HCT116 (cell line): ENCODE data around the gene TRIM4. TPM values are rescaled to one million over a fixed set of nuclear protein-coding genes. Genes with fewer than 3 reads are reported as not detected.
A peak's percentile ranks its signal among the peaks of the same experiment; 100 is the strongest.
"Not testable (repeated sequence)": the region's sequence is repeated elsewhere in the genome, so short reads cannot be mapped to it uniquely, and the experiment has no call there.

Experiments
- ATAC-seq: fragments of 200-7000 bp; cut with Tn5 transposase; 2 replicates; pipeline ENCODE4 v1.9.1; 2020; ENCODE audit warnings: mild to moderate bottlenecking, moderate library complexity
- BruUV-seq: library from RNA; stranded (reverse); fragments of 400-500 nt; replicated peaks from 2 replicates; lab custom pipeline; 2021; lab: Mats Ljungman, UMichigan
- CTCF ChIA-PET: fragments of 300-600 bp; sonication (Branson Sonifier 250); formaldehyde crosslinking; loops from one replicate; lab custom pipeline; 2021; ENCODE audit warnings: antibody characterized with exemption; lab: Charles Lee
- POLR2A ChIA-PET: fragments of 300-600, 350-600 bp; sonication (Branson Sonifier 250); formaldehyde crosslinking; loops from one replicate; lab custom pipeline; 2021; ENCODE audit warnings: antibody characterized with exemption; lab: Charles Lee
- RAD21 ChIA-PET, 2 experiments: fragments of 300-600 bp; sonication (Branson Sonifier 250); formaldehyde crosslinking; loops; one replicate each; lab custom pipeline; 2023; ENCODE audit warnings: low total read pairs in 2 of 2; ENCODE audit not compliant: uncharacterized antibody in 2 of 2, unreplicated experiment in 2 of 2, low non-redundant PET in 1 of 2; lab: Charles Lee
- DNase-seq: peaks from one replicate; pipeline ENCODE4 v3.0.0-alpha.2; 2010; ENCODE audit warnings: low read depth, low spot score
- H2AFZ ChIP-seq: fragments of 200-600 bp; shearing (Covaris generic), sonication (generic); 2 replicates; pipeline ENCODE4 v1.6.1; 2017; ENCODE audit warnings: low read depth, mixed run types, mixed read lengths, antibody characterized with exemption, low read length; ENCODE audit not compliant: poor library complexity, severe bottlenecking
- H3K27ac ChIP-seq: 2 replicates; pipeline ENCODE4 v1.5.1; 2012; ENCODE audit warnings: low read depth, low read length
- H3K27me3 ChIP-seq: fragments of 200-600 bp; sonication (generic); 2 replicates; pipeline ENCODE4 v1.6.1; 2016; ENCODE audit warnings: mixed run types, low read length, mixed read lengths; ENCODE audit not compliant: insufficient read depth
- H3K36me3 ChIP-seq, 2 experiments: fragments of 200-500 bp in 1 of 2; fragments of 200-600 bp in 1 of 2; sonication (Bioruptor generic) in 1 of 2; sonication (generic) in 1 of 2; 2 replicates each; pipeline versions ENCODE4 v1.5.1 to v1.6.1; 2014 to 2016; ENCODE audit warnings: low read length in 2 of 2, inconsistent platforms in 1 of 2, mixed read lengths in 1 of 2, mixed run types in 1 of 2; ENCODE audit not compliant: insufficient read depth in 2 of 2, control insufficient read depth in 1 of 2
- H3K4me1 ChIP-seq, 2 experiments: fragments of 200-600 bp in 1 of 2; sonication (generic) in 1 of 2; 2 replicates each; pipeline versions ENCODE4 v1.5.1 to v1.6.1; 2012 to 2017; ENCODE audit warnings: low read length in 2 of 2, inconsistent platforms in 1 of 2, mild to moderate bottlenecking in 1 of 2, mixed read lengths in 1 of 2, mixed run types in 1 of 2, moderate library complexity in 1 of 2; ENCODE audit not compliant: insufficient read depth in 2 of 2, control insufficient read depth in 1 of 2
- H3K4me2 ChIP-seq: fragments of 200-600 bp; sonication (generic); 2 replicates; pipeline ENCODE4 v1.6.1; 2017; ENCODE audit warnings: mixed run types, low read length, mixed read lengths
- H3K4me3 ChIP-seq, 2 experiments: fragments of 200-600 bp in 1 of 2; sonication (generic) in 1 of 2; replicated peaks in 1 of 2; 2 replicates each; pipeline ENCODE4 v1.5.1; 2011 to 2016; ENCODE audit warnings: low read length in 2 of 2, control low read depth in 1 of 2, low read depth in 1 of 2, mild to moderate bottlenecking in 1 of 2, mixed read lengths in 1 of 2, mixed run types in 1 of 2
- H3K79me2 ChIP-seq: fragments of 200-600 bp; sonication (generic); 2 replicates; pipeline ENCODE4 v1.6.1; 2017; ENCODE audit warnings: mild to moderate bottlenecking, mixed run types, low read length, moderate library complexity, mixed read lengths; ENCODE audit not compliant: insufficient read depth
- H3K9ac ChIP-seq: fragments of 200-600 bp; sonication (generic); 2 replicates; pipeline ENCODE4 v1.6.1; 2016; ENCODE audit warnings: low read length, mixed read lengths
- H3K9me2 ChIP-seq: fragments of 200-600 bp; sonication (generic), shearing (Covaris generic); 2 replicates; pipeline ENCODE4 v1.6.1; 2017; ENCODE audit warnings: mixed run types, mild to moderate bottlenecking, moderate library complexity; ENCODE audit not compliant: insufficient read depth
- H3K9me3 ChIP-seq, 2 experiments: fragments of 200-500 bp in 1 of 2; fragments of 200-600 bp in 1 of 2; sonication (Bioruptor generic) in 1 of 2; sonication (generic) in 1 of 2; 2 replicates each; pipeline ENCODE4 v1.6.1; 2014 to 2017; ENCODE audit warnings: low read length in 2 of 2, mixed read lengths in 2 of 2, inconsistent platforms in 1 of 2, low read depth in 1 of 2, mild to moderate bottlenecking in 1 of 2, mixed run types in 1 of 2, moderate library complexity in 1 of 2; ENCODE audit not compliant: control insufficient read depth in 1 of 2, insufficient read depth in 1 of 2
- H4K20me1 ChIP-seq: fragments of 200-600 bp; sonication (generic), shearing (Covaris generic); 2 replicates; pipeline ENCODE4 v1.6.1; 2017; ENCODE audit warnings: mixed run types, mild to moderate bottlenecking, moderate library complexity; ENCODE audit not compliant: insufficient read depth
- EZH2 ChIP-seq: fragments of 200-600 bp; sonication (generic); IDR thresholded peaks from 2 replicates; pipeline ENCODE4 v1.6.1; 2017; ENCODE audit warnings: antibody characterized with exemption, mixed run types
- EZH2phosphoT487 ChIP-seq: fragments of 200-600 bp; IDR thresholded peaks from 2 replicates; pipeline ENCODE4 v1.6.1; 2018; ENCODE audit warnings: antibody characterized with exemption, borderline replicate concordance
- FOSL1 ChIP-seq: IDR thresholded peaks from 2 replicates; pipeline ENCODE4 v1.6.1; 2012; ENCODE audit warnings: low read depth
- JUND ChIP-seq: IDR thresholded peaks from 2 replicates; pipeline ENCODE4 v1.6.1; 2012
- POLR2AphosphoS5 ChIP-seq: IDR thresholded peaks from 2 replicates; pipeline ENCODE4 v1.6.1; 2011; ENCODE audit warnings: mild to moderate bottlenecking, low read depth, low read length, moderate library complexity
- YY1 ChIP-seq: IDR thresholded peaks from 2 replicates; pipeline ENCODE4 v1.6.1; 2011; ENCODE audit warnings: low read length, low read depth, moderate library complexity, mild to moderate bottlenecking; ENCODE audit not compliant: insufficient replicate concordance; ENCODE audit errors: extremely low read depth
- ZFX ChIP-seq: fragments of 450-650 bp; IDR thresholded peaks from 2 replicates; pipeline ENCODE4 v1.6.1; 2017
- intact Hi-C: fragments of 100-400 bp; cut with micrococcal nuclease; formaldehyde crosslinking; loops from 2 replicates; pipeline ENCODE4 v1.10.0; 2022
- total RNA-seq: library from RNA; stranded (reverse); gene quantifications from one replicate; pipeline ENCODE4 v1.2.1, GENCODE V29; 2021; ENCODE audit not compliant: unreplicated experiment
- TF ChIP-seq, protein P1 (sequence below): IDR thresholded peaks from 2 replicates; pipeline ENCODE4 v1.6.1; 2012; ENCODE audit warnings: low read depth

TRIM4 gene
- total RNA-seq, 1 experiment from 2014 or later, result 25.1 TPM

DNA sequence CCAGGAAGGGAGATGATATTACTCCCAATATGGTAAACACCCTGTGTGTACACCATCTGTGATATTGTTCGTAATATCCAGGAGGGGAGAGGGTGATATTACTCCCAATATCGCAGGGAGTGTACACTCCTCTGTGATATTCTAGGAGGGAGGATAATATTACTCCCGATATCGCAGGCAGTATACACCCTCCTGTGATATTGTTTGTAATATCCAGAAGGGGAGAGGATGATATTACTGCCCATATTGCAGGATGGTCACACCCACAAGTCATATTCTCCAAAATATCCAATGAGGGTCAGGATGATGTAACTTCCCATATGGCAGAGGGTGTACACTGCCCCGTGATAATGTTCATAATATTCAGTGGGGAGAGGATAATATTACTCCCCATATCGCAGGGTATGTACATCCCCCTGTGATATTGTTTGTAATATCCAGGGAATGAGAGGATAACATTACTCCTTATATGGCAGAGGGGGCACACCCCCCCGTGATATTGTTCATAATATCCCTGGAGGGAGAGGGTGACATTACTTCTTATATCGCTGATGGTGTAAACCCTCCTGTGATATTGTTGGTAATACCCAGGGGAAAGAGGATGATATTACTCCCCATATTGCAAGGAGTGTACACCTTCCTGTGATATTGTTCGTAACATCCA is 39.4 kb upstream of the TRIM4 start:
- intact Hi-C loops, result no loop called here
- Histone ChIP-seq H3K9ac (no peak overlapping the region), H3K4me2 (no peak overlapping the region), H3K27me3 (peaks cover 7% of the 10 kb centered on the region; the same call in 1 of the 2 replicates), H3K4me3 (no peak overlapping the region), H3K9me3 (no peaks in the 10 kb centered on the region), H3K9me2 (no peaks in the 10 kb centered on the region), H2AFZ (no peak overlapping the region), H3K27ac (no peak overlapping the region), H3K4me1 (peaks cover 0 to 12% of the 10 kb centered on the region in 2 experiments; a peak in 2 of 4 replicates), H4K20me1 (no peaks in the 10 kb centered on the region), H3K36me3 (no peaks in the 10 kb centered on the region), H3K79me2 (no peaks in the 10 kb centered on the region)
- POLR2A ChIA-PET, result no interaction called here
- DNase-seq, result no peak
- CTCF ChIA-PET, result no interaction called here
- no peak for ATAC-seq
- no TSS peak for BruUV-seq
- RAD21 ChIA-PET, result no interaction called here
- TF ChIP-seq YY1 (no peak), POLR2AphosphoS5 (no peak), JUND (no peak), EZH2phosphoT487 (no peak), EZH2 (no peak)
- TF ChIP-seq, all 23 proteins: peak for 0

DNA sequence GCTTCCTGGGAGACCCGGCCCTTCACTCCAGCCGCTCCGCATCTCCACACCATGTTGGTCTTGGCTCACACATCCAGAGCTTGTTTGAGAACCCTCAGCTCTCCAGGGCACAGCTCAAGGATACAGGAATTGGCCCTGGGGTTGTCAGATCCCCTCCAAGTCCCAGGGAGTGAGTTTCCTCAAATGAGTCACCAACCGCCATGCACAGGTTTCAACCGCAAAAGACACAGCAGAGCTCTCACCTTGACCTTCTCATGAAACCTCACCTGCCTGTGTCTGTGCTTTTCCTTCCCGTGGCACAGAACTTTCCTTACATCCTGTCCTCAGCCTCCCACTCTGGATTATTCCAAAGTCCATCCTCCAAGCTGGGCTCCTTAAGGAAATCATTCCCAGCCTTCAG is 35.9 kb upstream of the TRIM4 start:
- ATAC-seq, result 0 out of 2 replicates have a peak, but pooled peaks have one; percentile 54
- peak overlapping the region; percentile 33 for H3K4me2 ChIP-seq
- no peaks in the 10 kb centered on the region for H4K20me1 ChIP-seq
- POLR2A ChIA-PET, result interaction anchor here (1.0 kb wide), 1 partner anchor 36 kb away, joined by 3 read pairs; the partner anchor contains the start of gene TRIM4
- CTCF ChIA-PET, result interaction anchor here (1.0 kb wide), 1 partner anchor 25 kb away, joined by 5 read pairs; no protein-coding TSS in a partner anchor
- H3K4me1 ChIP-seq, result peaks cover 0 to 14% of the 10 kb centered on the region in 2 experiments; a peak in 2 of 4 replicates
- H3K4me3 ChIP-seq, result no peak overlapping the region
- BruUV-seq, result no TSS peak
- RAD21 ChIA-PET, result interaction anchor here in 1 of 2 experiments (0.7 kb wide), 1 partner anchor 26 kb away, joined by 3 read pairs; the partner anchor contains the start of gene GJC3
- H3K36me3 ChIP-seq, result no peaks in the 10 kb centered on the region
- H3K79me2 ChIP-seq, result no peaks in the 10 kb centered on the region
- H3K9me2 ChIP-seq, result no peaks in the 10 kb centered on the region
- no peak overlapping the region for H3K9ac ChIP-seq
- DNase-seq, result peak; percentile 21
- H3K27ac ChIP-seq, result no peak overlapping the region
- no peak overlapping the region for H2AFZ ChIP-seq
- H3K27me3 ChIP-seq, result no peaks in the 10 kb centered on the region
- intact Hi-C loops, result no loop called here
- no peaks in the 10 kb centered on the region for H3K9me3 ChIP-seq
- TF ChIP-seq JUND (peak; percentile 52), FOSL1 (peak; percentile 43), ZFX (no peak), POLR2AphosphoS5 (no peak)
- TF ChIP-seq, protein P1, sequence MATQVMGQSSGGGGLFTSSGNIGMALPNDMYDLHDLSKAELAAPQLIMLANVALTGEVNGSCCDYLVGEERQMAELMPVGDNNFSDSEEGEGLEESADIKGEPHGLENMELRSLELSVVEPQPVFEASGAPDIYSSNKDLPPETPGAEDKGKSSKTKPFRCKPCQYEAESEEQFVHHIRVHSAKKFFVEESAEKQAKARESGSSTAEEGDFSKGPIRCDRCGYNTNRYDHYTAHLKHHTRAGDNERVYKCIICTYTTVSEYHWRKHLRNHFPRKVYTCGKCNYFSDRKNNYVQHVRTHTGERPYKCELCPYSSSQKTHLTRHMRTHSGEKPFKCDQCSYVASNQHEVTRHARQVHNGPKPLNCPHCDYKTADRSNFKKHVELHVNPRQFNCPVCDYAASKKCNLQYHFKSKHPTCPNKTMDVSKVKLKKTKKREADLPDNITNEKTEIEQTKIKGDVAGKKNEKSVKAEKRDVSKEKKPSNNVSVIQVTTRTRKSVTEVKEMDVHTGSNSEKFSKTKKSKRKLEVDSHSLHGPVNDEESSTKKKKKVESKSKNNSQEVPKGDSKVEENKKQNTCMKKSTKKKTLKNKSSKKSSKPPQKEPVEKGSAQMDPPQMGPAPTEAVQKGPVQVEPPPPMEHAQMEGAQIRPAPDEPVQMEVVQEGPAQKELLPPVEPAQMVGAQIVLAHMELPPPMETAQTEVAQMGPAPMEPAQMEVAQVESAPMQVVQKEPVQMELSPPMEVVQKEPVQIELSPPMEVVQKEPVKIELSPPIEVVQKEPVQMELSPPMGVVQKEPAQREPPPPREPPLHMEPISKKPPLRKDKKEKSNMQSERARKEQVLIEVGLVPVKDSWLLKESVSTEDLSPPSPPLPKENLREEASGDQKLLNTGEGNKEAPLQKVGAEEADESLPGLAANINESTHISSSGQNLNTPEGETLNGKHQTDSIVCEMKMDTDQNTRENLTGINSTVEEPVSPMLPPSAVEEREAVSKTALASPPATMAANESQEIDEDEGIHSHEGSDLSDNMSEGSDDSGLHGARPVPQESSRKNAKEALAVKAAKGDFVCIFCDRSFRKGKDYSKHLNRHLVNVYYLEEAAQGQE, result no peak

DNA sequence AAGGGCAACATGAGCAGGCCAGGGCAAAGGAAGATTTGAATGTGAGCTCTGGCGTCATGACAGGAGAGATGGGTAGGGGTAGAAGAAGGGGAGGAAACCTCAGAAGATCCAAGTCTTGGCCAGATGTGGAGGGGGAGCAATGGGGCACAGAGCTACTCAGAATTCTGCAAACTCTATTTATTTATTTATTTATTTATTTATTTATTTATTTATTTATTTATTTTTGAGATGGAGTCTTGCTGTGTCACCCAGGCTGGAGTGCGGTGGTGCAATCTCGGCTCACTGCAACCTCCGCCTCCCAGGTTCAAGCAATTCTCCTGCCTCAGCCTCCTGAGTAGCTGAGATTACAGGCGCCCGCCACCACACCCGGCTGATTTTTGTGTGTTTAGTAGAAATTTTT is 35.3 kb upstream of the TRIM4 start:
- intact Hi-C loops, ATAC-seq, H3K27me3 ChIP-seq, H4K20me1 ChIP-seq, DNase-seq, H3K36me3 ChIP-seq, RAD21 ChIA-PET, H3K4me2 ChIP-seq, H3K27ac ChIP-seq, CTCF ChIA-PET, BruUV-seq, H3K79me2 ChIP-seq, H3K9me3 ChIP-seq, H3K9ac ChIP-seq, H2AFZ ChIP-seq, H3K4me3 ChIP-seq, H3K9me2 ChIP-seq, POLR2A ChIA-PET: not testable (repeated sequence)
- peaks cover 0 to 14% of the 10 kb centered on the region in 2 experiments; a peak in 2 of 4 replicates for H3K4me1 ChIP-seq
